GM19238 (cell line): ENCODE results near the gene SLC35F5.
"Not testable (repeated sequence)": the region's sequence is repeated elsewhere in the genome, so short reads cannot be mapped to it uniquely, and the experiment has no call there.

ENCODE experiments used
- DNase-seq: peaks from one replicate; pipeline ENCODE4 v3.0.0; 2011; ENCODE audit warnings: low spot score; ENCODE audit not compliant: insufficient read length

SLC35F5 gene

GRCh38 chr2:113755835-113756354, 547 bp downstream of the SLC35F5 start:
- peak; percentile 12 for DNase-seq

- no peak for DNase-seq
Measured at GRCh38 chr2:113755035-113755834, 1.2 kb downstream of the SLC35F5 start.

- DNase-seq: no peak
Measured at GRCh38 chr2:113754160-113754559, 2.3 kb downstream of the SLC35F5 start.

GRCh38 chr2:113750385-113750784, 6.1 kb downstream of the SLC35F5 start:
- no peak for DNase-seq

- DNase-seq: no peak
Measured at GRCh38 chr2:113741091-113741490, 15.4 kb downstream of the SLC35F5 start.

- DNase-seq: no peak
Measured at GRCh38 chr2:113739849-113740248, 16.6 kb downstream of the SLC35F5 start.

GRCh38 chr2:113734185-113734584, 22.3 kb downstream of the SLC35F5 start:
- no peak for DNase-seq

GRCh38 chr2:113724010-113724409, 32.4 kb downstream of the SLC35F5 start:
- no peak for DNase-seq

GRCh38 chr2:113723411-113723810, 33.0 kb downstream of the SLC35F5 start:
- no peak for DNase-seq

GRCh38 chr2:113720167-113720566, 36.3 kb downstream of the SLC35F5 start:
- DNase-seq: no peak

GRCh38 chr2:113716291-113716690, 40.2 kb downstream of the SLC35F5 start:
- no peak for DNase-seq

- DNase-seq: no peak
Measured at GRCh38 chr2:113712941-113713340, 43.5 kb downstream of the SLC35F5 start.

- DNase-seq: no peak
Measured at GRCh38 chr2:113711851-113712250, 44.6 kb downstream of the SLC35F5 start.

- DNase-seq: no peak
Measured at GRCh38 chr2:113709022-113709421, 47.4 kb downstream of the SLC35F5 start.

GRCh38 chr2:113707106-113707505, 49.3 kb downstream of the SLC35F5 start:
- DNase-seq: no peak

GRCh38 chr2:113705982-113706523, 50.4 kb downstream of the SLC35F5 start:
- DNase-seq: no peak

- not testable (repeated sequence) for DNase-seq
Measured at GRCh38 chr2:113704300-113704993, 52.0 kb downstream of the SLC35F5 start.

GRCh38 chr2:113703386-113704299, 52.8 kb downstream of the SLC35F5 start:
- no peak for DNase-seq

GRCh38 chr2:113700186-113700841, 56.1 kb downstream of the SLC35F5 start:
- peak; percentile 47 for DNase-seq

- no peak for DNase-seq
Measured at GRCh38 chr2:113698892-113699447, 57.5 kb downstream of the SLC35F5 start.
